Neutrophil (primary cell): ENCODE data around the gene CFAP74.

Experiments
- H3K27ac ChIP-seq: fragments of 200-600 bp; sonication (generic); 2 replicates; pipeline ENCODE4 v1.5.1; 2016; ENCODE audit warnings: mild to moderate bottlenecking, moderate library complexity
- H3K27me3 ChIP-seq: fragments of 200-600 bp; sonication (generic); 2 replicates; pipeline ENCODE4 v1.6.0; 2016; ENCODE audit warnings: mild to moderate bottlenecking
- H3K36me3 ChIP-seq: fragments of 200-600 bp; sonication (generic); 2 replicates; pipeline ENCODE4 v1.5.1; 2017
- H3K4me1 ChIP-seq, 2 experiments: fragments of 200-600 bp in 1 of 2; sonication (generic) in 1 of 2; 1 replicate in 1 of 2; 2 replicates in 1 of 2; pipeline versions ENCODE4 v1.5.1 to v1.6.1; 2013 to 2016; ENCODE audit warnings: low read depth in 1 of 2, low read length in 1 of 2, mild to moderate bottlenecking in 1 of 2, moderate library complexity in 1 of 2; ENCODE audit not compliant: control insufficient read depth in 1 of 2, insufficient read depth in 1 of 2
- H3K4me3 ChIP-seq, 2 experiments: fragments of 200-600 bp in 1 of 2; sonication (generic) in 1 of 2; 1 replicate in 1 of 2; 2 replicates in 1 of 2; pipeline ENCODE4 v1.5.1; 2013 to 2016; ENCODE audit warnings: low read depth in 1 of 2, low read length in 1 of 2, mild to moderate bottlenecking in 1 of 2, moderate library complexity in 1 of 2
- H3K9me3 ChIP-seq: fragments of 200-600 bp; sonication (generic); 2 replicates; pipeline ENCODE4 v1.5.1; 2016
- CTCF ChIP-seq: fragments of 200-600 bp; sonication (generic); IDR thresholded peaks from 2 replicates; pipeline ENCODE4 v1.5.1; 2016; ENCODE audit warnings: antibody characterized with exemption

Gene CFAP74

GRCh38 chr1:1955621-1956094 is 47.9 kb downstream of the CFAP74 start:
- Histone ChIP-seq H3K4me1 (no peaks in the 10 kb centered on the region), H3K4me3 (no peak overlapping the region), H3K9me3 (no peaks in the 10 kb centered on the region), H3K27ac (no peak overlapping the region), H3K27me3 (peaks cover 20% of the 10 kb centered on the region), H3K36me3 (no peaks in the 10 kb centered on the region)
- TF ChIP-seq CTCF = no peak

GRCh38 chr1:1954831-1955441 is 48.6 kb downstream of the CFAP74 start:
- Histone ChIP-seq H3K27me3 (peaks cover 13% of the 10 kb centered on the region), H3K36me3 (no peaks in the 10 kb centered on the region), H3K4me1 (no peaks in the 10 kb centered on the region), H3K27ac (no peak overlapping the region), H3K4me3 (no peak overlapping the region), H3K9me3 (no peaks in the 10 kb centered on the region)
- no peak for TF ChIP-seq CTCF

- Histone ChIP-seq H3K9me3 (no peaks in the 10 kb centered on the region), H3K4me1 (no peaks in the 10 kb centered on the region), H3K27me3 (peaks cover 4% of the 10 kb centered on the region), H3K36me3 (no peaks in the 10 kb centered on the region), H3K4me3 (no peak overlapping the region), H3K27ac (no peak overlapping the region)
- no peak for TF ChIP-seq CTCF
These were observed 49.6 kb downstream of the CFAP74 start for GRCh38 chr1:1954015-1954414.

GRCh38 chr1:1950940-1951339 is 52.6 kb downstream of the CFAP74 start:
- no peak for TF ChIP-seq CTCF
- Histone ChIP-seq H3K27me3 (no peaks in the 10 kb centered on the region), H3K27ac (no peak overlapping the region)

GRCh38 chr1:1948783-1949182 is 54.8 kb downstream of the CFAP74 start:
- H3K36me3 ChIP-seq = no peaks in the 10 kb centered on the region
- H3K9me3 ChIP-seq = no peaks in the 10 kb centered on the region
- no peak overlapping the region for H3K4me3 ChIP-seq
- TF ChIP-seq CTCF = no peak
- no peak overlapping the region for H3K27ac ChIP-seq
- peaks cover 16% of the 10 kb centered on the region for H3K27me3 ChIP-seq
- H3K4me1 ChIP-seq = peaks cover 0 to 5% of the 10 kb centered on the region in 2 experiments

More at GRCh38 chr1:1950940-1951339, 52.6 kb downstream of the CFAP74 start:
- Histone ChIP-seq H3K4me1 (no peaks in the 10 kb centered on the region), H3K9me3 (no peaks in the 10 kb centered on the region), H3K36me3 (no peaks in the 10 kb centered on the region), H3K4me3 (no peak overlapping the region)
